B cell (primary cell): ENCODE measurements around the gene SLC6A20.

Source experiments
- CTCF ChIP-seq: fragments of 200-600 bp; IDR thresholded peaks from one replicate; pipeline ENCODE4 v1.8.0; 2022; ENCODE audit warnings: antibody characterized with exemption, mild to moderate bottlenecking
- EZH2 ChIP-seq: IDR thresholded peaks from 2 replicates; pipeline ENCODE4 v1.6.1; 2012; ENCODE audit warnings: borderline replicate concordance, low read depth, mild to moderate bottlenecking, moderate library complexity, low read length; ENCODE audit not compliant: insufficient read depth, poor library complexity, severe bottlenecking

- TF ChIP-seq CTCF (no peak), EZH2 (no peak)
Measured at GRCh38 chr3:45765958-45766357, 30.4 kb downstream of the SLC6A20 start.
